TTC549 (cell line): ENCODE results near the gene FRRS1L.

ENCODE experiments used
- FAIRE-seq: peaks from 2 replicates; lab custom pipeline; 2012; peaks lifted over from hg19 to GRCh38; lab: Jason Lieb, UNC

Gene FRRS1L

GRCh38 chr9:109101202-109101595, 65.8 kb downstream of the FRRS1L start:
- FAIRE-seq: no peak

GRCh38 chr9:109100543-109101201, 66.4 kb downstream of the FRRS1L start:
- FAIRE-seq: no peak

GRCh38 chr9:109098960-109099308, 68.1 kb downstream of the FRRS1L start:
- no peak for FAIRE-seq

- FAIRE-seq: no peak
Observed at GRCh38 chr9:109098171-109098959, 68.7 kb downstream of the FRRS1L start.

GRCh38 chr9:109097146-109097545, 69.9 kb downstream of the FRRS1L start:
- no peak for FAIRE-seq

- FAIRE-seq: no peak
Observed at GRCh38 chr9:109095321-109095720, 71.7 kb downstream of the FRRS1L start.

- FAIRE-seq: no peak
Observed at GRCh38 chr9:109094268-109094667, 72.8 kb downstream of the FRRS1L start.

GRCh38 chr9:109092587-109092986, 74.5 kb downstream of the FRRS1L start:
- no peak for FAIRE-seq

GRCh38 chr9:109092051-109092580, 74.9 kb downstream of the FRRS1L start:
- FAIRE-seq: no peak

GRCh38 chr9:109088221-109088620, 78.8 kb downstream of the FRRS1L start:
- no peak for FAIRE-seq

- no peak for FAIRE-seq
Observed at GRCh38 chr9:109087795-109088194, 79.3 kb downstream of the FRRS1L start.

GRCh38 chr9:109086221-109086620, 80.8 kb downstream of the FRRS1L start:
- no peak for FAIRE-seq

- FAIRE-seq: no peak
Observed at GRCh38 chr9:109085510-109085909, 81.5 kb downstream of the FRRS1L start.

- no peak for FAIRE-seq
Observed at GRCh38 chr9:109083813-109084405, 83.1 kb downstream of the FRRS1L start.

GRCh38 chr9:109083141-109083540, 83.9 kb downstream of the FRRS1L start:
- no peak for FAIRE-seq

- FAIRE-seq: no peak
Observed at GRCh38 chr9:109082091-109082620, 84.9 kb downstream of the FRRS1L start.
